GM23338 (cell line): ENCODE data around the gene SPG7. TPM values are rescaled to one million over a fixed set of nuclear protein-coding genes. Genes with fewer than 3 reads are reported as not detected.

Experiments used
- ATAC-seq: fragments of 200-7000 bp; cut with Tn5 transposase; 3 replicates; pipeline ENCODE4 v1.9.1; 2020
- DNase-seq: peaks from one replicate; pipeline ENCODE4 v3.0.0-alpha.2; 2015; ENCODE audit warnings: low spot score
- H2AFZ ChIP-seq: fragments of 200-600 bp; sonication (generic); 2 replicates; pipeline ENCODE4 v1.8.0; 2016; ENCODE audit warnings: antibody characterized with exemption, mild to moderate bottlenecking, moderate library complexity
- H3F3A ChIP-seq: fragments of 200-600 bp; sonication (generic); replicated peaks from 2 replicates; pipeline ENCODE4 v1.8.0; 2017; ENCODE audit warnings: antibody characterized with exemption, mixed run types, low read depth
- H3K27ac ChIP-seq: fragments of 200-600 bp; sonication (generic); 2 replicates; pipeline ENCODE4 v1.6.1; 2016; ENCODE audit warnings: low read depth
- H3K27me3 ChIP-seq: fragments of 200-600 bp; sonication (generic); 2 replicates; pipeline ENCODE4 v1.8.0; 2016; ENCODE audit warnings: mild to moderate bottlenecking, mixed run types, moderate library complexity; ENCODE audit not compliant: insufficient read depth
- H3K36me3 ChIP-seq: fragments of 200-600 bp; sonication (generic); 2 replicates; pipeline ENCODE4 v1.8.0; 2016; ENCODE audit warnings: mild to moderate bottlenecking; ENCODE audit not compliant: insufficient read depth
- H3K4me1 ChIP-seq: fragments of 200-600 bp; sonication (generic); 2 replicates; pipeline ENCODE4 v1.8.0; 2016; ENCODE audit warnings: mild to moderate bottlenecking, moderate library complexity; ENCODE audit not compliant: insufficient read depth
- H3K4me2 ChIP-seq: fragments of 200-600 bp; sonication (generic); 2 replicates; pipeline ENCODE4 v1.7.1; 2017; ENCODE audit warnings: mixed run types
- H3K4me3 ChIP-seq: fragments of 200-600 bp; sonication (generic); 2 replicates; pipeline ENCODE4 v1.6.1; 2016; ENCODE audit warnings: mixed run types
- H3K79me2 ChIP-seq: fragments of 200-600 bp; sonication (generic); replicated peaks from 2 replicates; pipeline ENCODE4 v1.8.0; 2017; ENCODE audit warnings: mild to moderate bottlenecking; ENCODE audit not compliant: insufficient read depth
- H3K9me2 ChIP-seq: fragments of 200-600 bp; sonication (generic); 2 replicates; pipeline ENCODE4 v1.8.0; 2017; ENCODE audit not compliant: insufficient read depth
- H4K20me1 ChIP-seq: fragments of 200-600 bp; sonication (generic); replicated peaks from 2 replicates; pipeline ENCODE4 v1.8.0; 2017; ENCODE audit warnings: mild to moderate bottlenecking; ENCODE audit not compliant: insufficient read depth
- H3K27ac Mint-ChIP-seq: 2 replicates; pipeline ENCODE4 v1.8.0; 2020; ENCODE audit warnings: inconsistent platforms, mild to moderate bottlenecking, moderate library complexity, mixed read lengths
- H3K27me3 Mint-ChIP-seq: 3 replicates; pipeline ENCODE4 v1.8.0; 2022; ENCODE audit warnings: low read depth, mild to moderate bottlenecking, moderate library complexity, mixed read lengths, inconsistent platforms; ENCODE audit not compliant: insufficient read depth, poor library complexity
- H3K36me3 Mint-ChIP-seq: 3 replicates; pipeline ENCODE4 v1.8.0; 2021; ENCODE audit warnings: low read depth, mild to moderate bottlenecking, inconsistent platforms, moderate library complexity, mixed read lengths
- H3K4me1 Mint-ChIP-seq: 3 replicates; pipeline ENCODE4 v1.8.0; 2020; ENCODE audit warnings: mild to moderate bottlenecking, inconsistent platforms, mixed read lengths
- H3K4me3 Mint-ChIP-seq: 3 replicates; pipeline ENCODE4 v1.8.0; 2021; ENCODE audit warnings: moderate library complexity, mild to moderate bottlenecking, inconsistent platforms, mixed read lengths
- H3K9me3 Mint-ChIP-seq: 3 replicates; pipeline ENCODE4 v1.8.0; 2020; ENCODE audit warnings: moderate library complexity, mild to moderate bottlenecking, inconsistent platforms, mixed read lengths
- CREB1 ChIP-seq: fragments of 250-450 bp; sonication (Bioruptor Pico); IDR thresholded peaks from 2 replicates; pipeline ENCODE4 v1.5.0; 2020; ENCODE audit warnings: low read depth, mild to moderate bottlenecking, moderate library complexity
- EZH2 ChIP-seq: fragments of 200-600 bp; sonication (generic); IDR thresholded peaks from one replicate; pipeline ENCODE4 v1.8.0; 2017; ENCODE audit warnings: antibody characterized with exemption, mild to moderate bottlenecking, low read depth; ENCODE audit not compliant: unreplicated experiment
- EZH2phosphoT487 ChIP-seq: fragments of 200-600 bp; sonication (generic); IDR thresholded peaks from one replicate; pipeline ENCODE4 v1.8.1; 2018; ENCODE audit warnings: antibody characterized with exemption; ENCODE audit not compliant: unreplicated experiment
- JUNB ChIP-seq: IDR thresholded peaks from one replicate; pipeline ENCODE4 v1.6.1; 2016; ENCODE audit warnings: antibody characterized with exemption; ENCODE audit not compliant: unreplicated experiment
- NANOG ChIP-seq: IDR thresholded peaks from 2 replicates; pipeline ENCODE4 v1.6.1; 2016; ENCODE audit warnings: antibody characterized with exemption, borderline replicate concordance
- POLR2AphosphoS5 ChIP-seq: IDR thresholded peaks from 2 replicates; pipeline ENCODE4 v1.6.1; 2016; ENCODE audit warnings: antibody characterized with exemption, low read depth
- ZNF114 ChIP-seq: fragments of 250-450 bp; sonication (Bioruptor Pico); IDR thresholded peaks from 2 replicates; pipeline ENCODE4 v1.5.0; 2020; ENCODE audit warnings: mild to moderate bottlenecking, moderate library complexity
- polyA plus RNA-seq: library from polyadenylated mRNA; unstranded; fragments of >200 nt; fragmentation: Nextera tagmentation; extraction: Ambion mirVana; gene quantifications from 2 replicates; pipeline ENCODE4 v1.2.1, GENCODE V29; 2016
- total RNA-seq: library from RNA; depleted of rRNA; stranded (reverse); fragments of >200 nt; shearing (Covaris generic); gene quantifications from 2 replicates; pipeline ENCODE4 v1.2.3, GENCODE V29; 2014
- TF ChIP-seq, protein P1 (sequence below): IDR thresholded peaks from 2 replicates; pipeline ENCODE4 v1.6.1; 2016; ENCODE audit warnings: antibody characterized with exemption
- TF ChIP-seq, protein P2 (sequence below): fragments of 250-450 bp; sonication (Bioruptor Pico); IDR thresholded peaks from 2 replicates; pipeline ENCODE4 v1.5.0; 2020; ENCODE audit warnings: mild to moderate bottlenecking, moderate library complexity
- TF ChIP-seq, protein P3 (sequence below): IDR thresholded peaks from one replicate; pipeline ENCODE4 v1.6.1; 2018; ENCODE audit warnings: antibody characterized with exemption; ENCODE audit not compliant: unreplicated experiment

Gene SPG7
- total and polyA plus RNA-seq, 2 experiments from 2014 or later, result 77.1 to 267 TPM

DNA sequence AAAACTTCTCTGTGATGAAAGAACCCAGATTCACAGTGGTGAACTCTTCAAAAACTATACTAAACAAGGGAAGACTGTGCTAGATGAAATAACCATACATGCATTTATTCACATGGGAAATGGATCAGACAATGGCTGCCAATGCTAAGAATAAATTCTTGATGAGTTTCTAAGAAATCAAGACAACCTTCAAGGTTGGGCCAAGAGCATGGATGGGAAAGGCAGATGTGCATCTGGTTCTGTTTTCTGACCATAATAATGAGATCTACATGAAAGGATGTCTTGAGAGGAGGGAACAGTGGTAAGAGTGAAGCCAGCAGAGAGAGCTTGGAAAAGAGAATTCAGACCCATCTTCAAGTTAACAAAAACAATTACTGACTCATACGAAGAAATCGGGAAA is 49.2 kb upstream of the SPG7 start:
- H3K4me3 ChIP-seq, result no peak overlapping the region
- peaks cover 6% of the 10 kb centered on the region; the same call in 1 of the 2 replicates for H3F3A ChIP-seq
- H3K4me2 ChIP-seq, result no peak overlapping the region
- Mint-ChIP-seq H3K27ac (peak overlapping the region; percentile 4), H3K36me3 (peaks cover 53% of the 10 kb centered on the region), H3K27me3 (peaks cover 16% of the 10 kb centered on the region), H3K4me1 (peaks cover 25% of the 10 kb centered on the region), H3K4me3 (no peak overlapping the region; the same call in 2 of the 3 replicates), H3K9me3 (peaks cover 26% of the 10 kb centered on the region; the same call in 2 of the 3 replicates)
- no peak overlapping the region for H2AFZ ChIP-seq
- DNase-seq, result no peak
- no peaks in the 10 kb centered on the region for H3K27me3 ChIP-seq
- no peak for ATAC-seq
- H4K20me1 ChIP-seq, result peaks cover 56% of the 10 kb centered on the region
- TF ChIP-seq EZH2phosphoT487 (no peak), ZNF114 (CRISPR knock-in tag) (no peak), POLR2AphosphoS5 (no peak)
- H3K36me3 ChIP-seq, result no peaks in the 10 kb centered on the region
- no peaks in the 10 kb centered on the region for H3K9me2 ChIP-seq
- peaks cover 10% of the 10 kb centered on the region; the same call in 1 of the 2 replicates for H3K4me1 ChIP-seq
- peak overlapping the region; percentile 87; the same call in 1 of the 2 replicates for H3K27ac ChIP-seq
- peaks cover 93% of the 10 kb centered on the region for H3K79me2 ChIP-seq

DNA sequence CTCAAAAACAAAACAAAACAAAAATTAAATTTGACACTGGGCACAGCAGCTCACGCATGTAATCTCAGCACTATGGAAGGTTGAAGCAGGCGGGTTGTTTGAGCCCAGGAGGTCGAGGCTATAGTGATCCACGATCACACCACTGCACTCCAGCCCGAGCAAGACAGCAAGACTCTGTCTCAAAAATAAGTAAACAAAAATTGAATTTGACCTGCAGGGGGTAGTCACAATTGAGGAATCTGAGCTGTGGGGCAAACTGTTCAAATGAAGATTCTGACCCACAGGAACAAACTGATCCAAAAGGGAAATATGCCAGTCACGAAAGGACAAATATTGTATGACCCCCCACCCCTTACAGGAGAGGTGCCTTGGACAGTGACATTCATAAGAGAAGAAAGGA is 47.6 kb upstream of the SPG7 start:
- peaks cover 19% of the 10 kb centered on the region for H3K4me1 ChIP-seq
- no peak overlapping the region for H3K27ac ChIP-seq
- no peak overlapping the region for H3K4me2 ChIP-seq
- H3K4me3 Mint-ChIP-seq, result no peak overlapping the region
- H3K9me3 Mint-ChIP-seq, result peaks cover 29% of the 10 kb centered on the region; the same call in 2 of the 3 replicates
- peaks cover 3% of the 10 kb centered on the region; the same call in 1 of the 2 replicates for H3F3A ChIP-seq
- H3K27ac Mint-ChIP-seq, result no peak overlapping the region
- H3K27me3 ChIP-seq, result no peaks in the 10 kb centered on the region
- no peak for DNase-seq
- peaks cover 63% of the 10 kb centered on the region for H4K20me1 ChIP-seq
- no peaks in the 10 kb centered on the region for H3K36me3 ChIP-seq
- no peaks in the 10 kb centered on the region for H3K9me2 ChIP-seq
- peaks cover 22% of the 10 kb centered on the region for H3K27me3 Mint-ChIP-seq
- H2AFZ ChIP-seq, result no peak overlapping the region
- no peak overlapping the region for H3K4me3 ChIP-seq
- peaks cover 98% of the 10 kb centered on the region for H3K79me2 ChIP-seq
- H3K36me3 Mint-ChIP-seq, result peaks cover 66% of the 10 kb centered on the region
- H3K4me1 Mint-ChIP-seq, result peaks cover 24% of the 10 kb centered on the region
- no peak for ATAC-seq
- TF ChIP-seq, protein P1, sequence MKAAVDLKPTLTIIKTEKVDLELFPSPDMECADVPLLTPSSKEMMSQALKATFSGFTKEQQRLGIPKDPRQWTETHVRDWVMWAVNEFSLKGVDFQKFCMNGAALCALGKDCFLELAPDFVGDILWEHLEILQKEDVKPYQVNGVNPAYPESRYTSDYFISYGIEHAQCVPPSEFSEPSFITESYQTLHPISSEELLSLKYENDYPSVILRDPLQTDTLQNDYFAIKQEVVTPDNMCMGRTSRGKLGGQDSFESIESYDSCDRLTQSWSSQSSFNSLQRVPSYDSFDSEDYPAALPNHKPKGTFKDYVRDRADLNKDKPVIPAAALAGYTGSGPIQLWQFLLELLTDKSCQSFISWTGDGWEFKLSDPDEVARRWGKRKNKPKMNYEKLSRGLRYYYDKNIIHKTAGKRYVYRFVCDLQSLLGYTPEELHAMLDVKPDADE, result no peak
- no peak for TF ChIP-seq CREB1 (CRISPR knock-in tag)
- TF ChIP-seq JUNB, result no peak
- no peak for TF ChIP-seq EZH2
- TF ChIP-seq, protein P2, sequence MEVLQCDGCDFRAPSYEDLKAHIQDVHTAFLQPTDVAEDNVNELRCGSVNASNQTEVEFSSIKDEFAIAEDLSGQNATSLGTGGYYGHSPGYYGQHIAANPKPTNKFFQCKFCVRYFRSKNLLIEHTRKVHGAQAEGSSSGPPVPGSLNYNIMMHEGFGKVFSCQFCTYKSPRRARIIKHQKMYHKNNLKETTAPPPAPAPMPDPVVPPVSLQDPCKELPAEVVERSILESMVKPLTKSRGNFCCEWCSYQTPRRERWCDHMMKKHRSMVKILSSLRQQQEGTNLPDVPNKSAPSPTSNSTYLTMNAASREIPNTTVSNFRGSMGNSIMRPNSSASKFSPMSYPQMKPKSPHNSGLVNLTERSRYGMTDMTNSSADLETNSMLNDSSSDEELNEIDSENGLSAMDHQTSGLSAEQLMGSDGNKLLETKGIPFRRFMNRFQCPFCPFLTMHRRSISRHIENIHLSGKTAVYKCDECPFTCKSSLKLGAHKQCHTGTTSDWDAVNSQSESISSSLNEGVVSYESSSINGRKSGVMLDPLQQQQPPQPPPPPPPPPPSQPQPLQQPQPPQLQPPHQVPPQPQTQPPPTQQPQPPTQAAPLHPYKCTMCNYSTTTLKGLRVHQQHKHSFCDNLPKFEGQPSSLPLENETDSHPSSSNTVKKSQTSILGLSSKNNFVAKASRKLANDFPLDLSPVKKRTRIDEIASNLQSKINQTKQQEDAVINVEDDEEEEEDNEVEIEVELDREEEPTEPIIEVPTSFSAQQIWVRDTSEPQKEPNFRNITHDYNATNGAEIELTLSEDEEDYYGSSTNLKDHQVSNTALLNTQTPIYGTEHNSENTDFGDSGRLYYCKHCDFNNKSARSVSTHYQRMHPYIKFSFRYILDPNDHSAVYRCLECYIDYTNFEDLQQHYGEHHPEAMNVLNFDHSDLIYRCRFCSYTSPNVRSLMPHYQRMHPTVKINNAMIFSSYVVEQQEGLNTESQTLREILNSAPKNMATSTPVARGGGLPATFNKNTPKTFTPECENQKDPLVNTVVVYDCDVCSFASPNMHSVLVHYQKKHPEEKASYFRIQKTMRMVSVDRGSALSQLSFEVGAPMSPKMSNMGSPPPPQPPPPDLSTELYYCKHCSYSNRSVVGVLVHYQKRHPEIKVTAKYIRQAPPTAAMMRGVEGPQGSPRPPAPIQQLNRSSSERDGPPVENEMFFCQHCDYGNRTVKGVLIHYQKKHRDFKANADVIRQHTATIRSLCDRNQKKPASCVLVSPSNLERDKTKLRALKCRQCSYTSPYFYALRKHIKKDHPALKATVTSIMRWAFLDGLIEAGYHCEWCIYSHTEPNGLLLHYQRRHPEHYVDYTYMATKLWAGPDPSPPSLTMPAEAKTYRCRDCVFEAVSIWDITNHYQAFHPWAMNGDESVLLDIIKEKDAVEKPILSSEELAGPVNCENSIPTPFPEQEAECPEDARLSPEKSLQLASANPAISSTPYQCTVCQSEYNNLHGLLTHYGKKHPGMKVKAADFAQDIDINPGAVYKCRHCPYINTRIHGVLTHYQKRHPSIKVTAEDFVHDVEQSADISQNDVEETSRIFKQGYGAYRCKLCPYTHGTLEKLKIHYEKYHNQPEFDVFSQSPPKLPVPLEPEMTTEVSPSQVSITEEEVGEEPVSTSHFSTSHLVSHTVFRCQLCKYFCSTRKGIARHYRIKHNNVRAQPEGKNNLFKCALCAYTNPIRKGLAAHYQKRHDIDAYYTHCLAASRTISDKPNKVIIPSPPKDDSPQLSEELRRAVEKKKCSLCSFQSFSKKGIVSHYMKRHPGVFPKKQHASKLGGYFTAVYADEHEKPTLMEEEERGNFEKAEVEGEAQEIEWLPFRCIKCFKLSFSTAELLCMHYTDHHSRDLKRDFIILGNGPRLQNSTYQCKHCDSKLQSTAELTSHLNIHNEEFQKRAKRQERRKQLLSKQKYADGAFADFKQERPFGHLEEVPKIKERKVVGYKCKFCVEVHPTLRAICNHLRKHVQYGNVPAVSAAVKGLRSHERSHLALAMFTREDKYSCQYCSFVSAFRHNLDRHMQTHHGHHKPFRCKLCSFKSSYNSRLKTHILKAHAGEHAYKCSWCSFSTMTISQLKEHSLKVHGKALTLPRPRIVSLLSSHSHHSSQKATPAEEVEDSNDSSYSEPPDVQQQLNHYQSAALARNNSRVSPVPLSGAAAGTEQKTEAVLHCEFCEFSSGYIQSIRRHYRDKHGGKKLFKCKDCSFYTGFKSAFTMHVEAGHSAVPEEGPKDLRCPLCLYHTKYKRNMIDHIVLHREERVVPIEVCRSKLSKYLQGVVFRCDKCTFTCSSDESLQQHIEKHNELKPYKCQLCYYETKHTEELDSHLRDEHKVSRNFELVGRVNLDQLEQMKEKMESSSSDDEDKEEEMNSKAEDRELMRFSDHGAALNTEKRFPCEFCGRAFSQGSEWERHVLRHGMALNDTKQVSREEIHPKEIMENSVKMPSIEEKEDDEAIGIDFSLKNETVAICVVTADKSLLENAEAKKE, result no peak
- no peak for TF ChIP-seq ZNF114 (CRISPR knock-in tag)
- no peak for TF ChIP-seq NANOG
- TF ChIP-seq, protein P3, sequence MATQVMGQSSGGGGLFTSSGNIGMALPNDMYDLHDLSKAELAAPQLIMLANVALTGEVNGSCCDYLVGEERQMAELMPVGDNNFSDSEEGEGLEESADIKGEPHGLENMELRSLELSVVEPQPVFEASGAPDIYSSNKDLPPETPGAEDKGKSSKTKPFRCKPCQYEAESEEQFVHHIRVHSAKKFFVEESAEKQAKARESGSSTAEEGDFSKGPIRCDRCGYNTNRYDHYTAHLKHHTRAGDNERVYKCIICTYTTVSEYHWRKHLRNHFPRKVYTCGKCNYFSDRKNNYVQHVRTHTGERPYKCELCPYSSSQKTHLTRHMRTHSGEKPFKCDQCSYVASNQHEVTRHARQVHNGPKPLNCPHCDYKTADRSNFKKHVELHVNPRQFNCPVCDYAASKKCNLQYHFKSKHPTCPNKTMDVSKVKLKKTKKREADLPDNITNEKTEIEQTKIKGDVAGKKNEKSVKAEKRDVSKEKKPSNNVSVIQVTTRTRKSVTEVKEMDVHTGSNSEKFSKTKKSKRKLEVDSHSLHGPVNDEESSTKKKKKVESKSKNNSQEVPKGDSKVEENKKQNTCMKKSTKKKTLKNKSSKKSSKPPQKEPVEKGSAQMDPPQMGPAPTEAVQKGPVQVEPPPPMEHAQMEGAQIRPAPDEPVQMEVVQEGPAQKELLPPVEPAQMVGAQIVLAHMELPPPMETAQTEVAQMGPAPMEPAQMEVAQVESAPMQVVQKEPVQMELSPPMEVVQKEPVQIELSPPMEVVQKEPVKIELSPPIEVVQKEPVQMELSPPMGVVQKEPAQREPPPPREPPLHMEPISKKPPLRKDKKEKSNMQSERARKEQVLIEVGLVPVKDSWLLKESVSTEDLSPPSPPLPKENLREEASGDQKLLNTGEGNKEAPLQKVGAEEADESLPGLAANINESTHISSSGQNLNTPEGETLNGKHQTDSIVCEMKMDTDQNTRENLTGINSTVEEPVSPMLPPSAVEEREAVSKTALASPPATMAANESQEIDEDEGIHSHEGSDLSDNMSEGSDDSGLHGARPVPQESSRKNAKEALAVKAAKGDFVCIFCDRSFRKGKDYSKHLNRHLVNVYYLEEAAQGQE, result no peak
